ENCODE measurements around the gene RNF26. TPM values are rescaled to one million over a fixed set of nuclear protein-coding genes. Genes with fewer than 3 reads are reported as not detected.

The RNF26 gene
- total and polyA plus RNA-seq, 2 of the 4 experiments (the other 2 are of a cell fraction): 3.4 to 36.7 TPM

DNA sequence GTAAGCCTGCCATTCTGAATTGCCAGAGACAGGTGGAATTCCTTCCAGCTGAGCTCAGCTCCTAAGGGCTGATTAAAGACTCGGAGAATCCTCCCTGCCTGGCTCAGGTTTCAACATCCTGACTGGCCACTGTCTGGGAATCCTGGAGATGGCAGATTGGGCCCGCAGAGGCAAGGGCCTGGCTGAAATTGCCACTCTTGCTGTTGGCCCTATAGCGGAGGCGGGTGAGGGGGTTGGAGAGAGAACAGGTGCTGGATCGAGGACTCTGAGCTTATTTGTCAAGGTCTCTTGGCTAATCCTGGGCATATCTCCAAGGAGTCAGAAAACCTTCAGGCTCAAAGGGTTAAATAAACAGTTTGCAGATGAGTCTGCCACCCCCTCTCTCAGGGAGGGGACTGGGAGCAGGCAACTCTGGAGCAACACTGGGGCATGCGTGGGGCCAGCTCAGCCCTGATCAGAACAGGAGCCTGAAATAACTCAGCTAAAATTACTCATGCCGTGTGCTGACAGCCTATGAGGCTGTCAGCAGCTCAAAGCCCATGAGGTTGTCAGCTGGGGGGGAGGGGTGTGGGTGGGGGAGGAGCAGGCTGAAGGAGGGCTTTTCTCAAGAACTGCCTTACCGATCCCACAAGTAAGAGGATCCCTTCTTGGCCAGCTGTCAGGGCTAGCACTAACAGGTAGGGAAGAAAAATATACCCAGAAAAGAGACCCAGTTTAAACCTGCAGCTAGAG, 26.9 kb downstream of the RNF26 start (continued):
- TF ChIP-seq MAZ (IDR thresholded peaks at IDR 0.05; ENCODE audit: borderline replicate concordance, low read depth, low read length) (peak; percentile 92), RCOR1 (IDR thresholded peaks at IDR 0.05; ENCODE audit: insufficient replicate concordance, low read length) (peak; percentile 90), BHLHE40 (IDR thresholded peaks at IDR 0.05; ENCODE audit: low read depth, low read length) (peak; percentile 53), MAFK (IDR thresholded peaks at IDR 0.05; ENCODE audit: low read depth, low read length) (no peak), POLR2A (IDR thresholded peaks at IDR 0.05; ENCODE audit: low read depth, low read length) (no peak), NFE2L2 (IDR thresholded peaks at IDR 0.05; ENCODE audit: low read depth, low read length) (no peak)
- TF ChIP-seq, protein P1, sequence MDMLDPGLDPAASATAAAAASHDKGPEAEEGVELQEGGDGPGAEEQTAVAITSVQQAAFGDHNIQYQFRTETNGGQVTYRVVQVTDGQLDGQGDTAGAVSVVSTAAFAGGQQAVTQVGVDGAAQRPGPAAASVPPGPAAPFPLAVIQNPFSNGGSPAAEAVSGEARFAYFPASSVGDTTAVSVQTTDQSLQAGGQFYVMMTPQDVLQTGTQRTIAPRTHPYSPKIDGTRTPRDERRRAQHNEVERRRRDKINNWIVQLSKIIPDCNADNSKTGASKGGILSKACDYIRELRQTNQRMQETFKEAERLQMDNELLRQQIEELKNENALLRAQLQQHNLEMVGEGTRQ (IDR thresholded peaks at IDR 0.05; ENCODE audit: low read depth, low read length): no peak

Data from IMR-90 (cell line).